Measurements from ENCODE around the gene BRD2. TPM values are rescaled to one million over a fixed set of nuclear protein-coding genes. Genes with fewer than 3 reads are reported as not detected.
A peak's percentile ranks its signal among the peaks of the same experiment; 100 is the strongest.

BRD2 gene
- total and polyA plus RNA-seq, 2 of the 4 experiments (the other 2 are of a cell fraction): 99.5 to 144 TPM

GRCh38 chr6:32949113-32949512 lies 19.3 kb upstream of the BRD2 start:
- Histone ChIP-seq H3K56ac (ENCODE audit: extremely low read depth, insufficient read depth, low read length) (no peak overlapping the region), H2AFZ (replicated peaks; ENCODE audit: low read length, poor library complexity) (peak overlapping the region; percentile 15), H2BK120ac (ENCODE audit: low read depth, low read length) (no peak overlapping the region), H3K9me3 (ENCODE audit: control insufficient read depth, insufficient read depth, low read length) (no peaks in the 10 kb centered on the region), H3K18ac (ENCODE audit: low read depth, low read length) (no peak overlapping the region), H3K9ac (ENCODE audit: low read depth, low read length) (no peak overlapping the region), H3K9me1 (ENCODE audit: insufficient read depth, low read length) (peaks cover 10% of the 10 kb centered on the region), H3K79me1 (ENCODE audit: low read depth in 1 of 2, low read length in 2 of 2) (0 out of 4 replicates have a peak, but pooled peaks cover 0 to 3% of the 10 kb centered on the region in 2 experiments), H3K4me2 (ENCODE audit: low read depth, low read length) (no peak overlapping the region), H2BK15ac (ENCODE audit: low read depth, low read length) (no peak overlapping the region), H4K91ac (ENCODE audit: insufficient read depth, low read depth, low read length) (no peak overlapping the region), H3K36me3 (ENCODE audit: control insufficient read depth, insufficient read depth, low read length) (no peaks in the 10 kb centered on the region), H3K4me1 (ENCODE audit: control insufficient read depth, insufficient read depth, low read length) (peaks cover 12% of the 10 kb centered on the region), H3K14ac (replicated peaks; ENCODE audit: low read depth, low read length) (no peak overlapping the region), H2BK20ac (ENCODE audit: low read depth, low read length) (no peak overlapping the region), H4K5ac (ENCODE audit: low read depth, low read length) (no peak overlapping the region), H2AK5ac (ENCODE audit: low read depth, low read length) (no peak overlapping the region; the same call in 1 of the 2 replicates), H4K8ac (ENCODE audit: low read depth in 2 of 2, low read length in 2 of 2) (no peak overlapping the region), H3K4me3 (ENCODE audit: insufficient read depth, low read depth, low read length) (no peak overlapping the region), H2BK5ac (ENCODE audit: low read depth, low read length, poor library complexity, severe bottlenecking) (no peak overlapping the region), H3K23ac (ENCODE audit: low read depth, low read length) (no peak overlapping the region), H3K27me3 (ENCODE audit: control insufficient read depth, insufficient read depth, low read length) (no peaks in the 10 kb centered on the region), H4K20me1 (ENCODE audit: insufficient read depth, low read length) (no peaks in the 10 kb centered on the region), H3K27ac (ENCODE audit: insufficient read depth, low read length) (no peak overlapping the region), H3K4ac (ENCODE audit: low read depth, low read length) (no peak overlapping the region), H2AK9ac (replicated peaks; ENCODE audit: low read depth, low read length, poor library complexity) (peak overlapping the region; percentile 38)
- ATAC-seq (ENCODE audit: low read depth) (no peak), DNase-seq (no peak)
- ChIA-PET CTCF (no interaction called here), POLR2A (ENCODE audit: unreplicated experiment) (no interaction called here)
- TF ChIP-seq SMC3 (IDR thresholded peaks at IDR 0.05; ENCODE audit: low read depth, low read length) (no peak), MAFK (IDR thresholded peaks at IDR 0.05; ENCODE audit: low read depth, low read length) (no peak), RAD21 (IDR thresholded peaks at IDR 0.05; ENCODE audit: low read length) (no peak), ELK1 (IDR thresholded peaks at IDR 0.05; ENCODE audit: borderline replicate concordance, low read depth, low read length) (no peak), MXI1 (IDR thresholded peaks at IDR 0.05; ENCODE audit: borderline replicate concordance, low read depth, low read length) (no peak), BHLHE40 (IDR thresholded peaks at IDR 0.05; ENCODE audit: low read depth, low read length) (no peak), FOS (IDR thresholded peaks at IDR 0.05; ENCODE audit: low read depth, low read length) (no peak), NFE2L2 (IDR thresholded peaks at IDR 0.05; ENCODE audit: low read depth, low read length) (no peak), RCOR1 (IDR thresholded peaks at IDR 0.05; ENCODE audit: insufficient replicate concordance, low read length) (no peak), USF2 (IDR thresholded peaks at IDR 0.05; ENCODE audit: low read depth, low read length) (no peak), CHD1 (IDR thresholded peaks at IDR 0.05; ENCODE audit: low read depth, low read length) (no peak), RFX5 (IDR thresholded peaks at IDR 0.05; ENCODE audit: low read depth, low read length) (no peak), CEBPB (IDR thresholded peaks at IDR 0.05; ENCODE audit: low read depth, low read length) (no peak), MAZ (IDR thresholded peaks at IDR 0.05; ENCODE audit: borderline replicate concordance, low read depth, low read length) (no peak), POLR2A (IDR thresholded peaks at IDR 0.05; ENCODE audit: low read depth, low read length) (no peak), CTCF (conservative IDR thresholded peaks at IDR 0.05; ENCODE audit: low read depth, low read length) (no peak)
- no TSS peak for BruUV-seq (replicated peaks)
- intact Hi-C loops (cut with micrococcal nuclease): no loop called here
- WGBS, 2 experiments (ENCODE audit: extremely low coverage in 2 of 2, insufficient read length in 1 of 2): no CpG with 5 or more reads among the region's 9 CpGs
- in situ Hi-C loops (cut with MboI; ENCODE audit: low sequenced_read_pairs): no loop called here
- dilution Hi-C loops (cut with HindIII; ENCODE audit: low sequenced_read_pairs, unreplicated experiment): no loop called here
